ENCODE data around the gene DCHS2. TPM values are rescaled to one million over a fixed set of nuclear protein-coding genes. Genes with fewer than 3 reads are reported as not detected.

The DCHS2 gene
- total and polyA plus RNA-seq, 8 donors, result 0.12 to 3.5 (median 1.5) TPM

DNA sequence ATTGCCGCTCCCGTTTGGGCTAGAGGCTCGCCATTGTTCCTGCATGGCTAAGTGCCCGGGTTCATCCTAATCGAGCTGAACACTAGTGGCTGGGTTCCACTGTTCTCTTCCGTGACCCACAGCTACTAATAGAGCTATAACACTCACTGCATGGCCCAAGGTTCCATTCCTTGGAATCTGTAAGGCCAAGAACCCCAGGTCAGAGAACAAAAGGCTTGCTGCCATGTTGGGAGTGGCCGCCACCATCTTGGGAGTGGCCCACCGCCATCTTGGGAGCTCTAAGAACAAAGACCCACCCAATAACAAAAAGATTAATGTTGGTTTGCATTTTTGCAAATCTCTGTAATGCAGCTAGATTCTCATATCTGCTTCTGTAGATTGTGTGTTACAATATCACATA lies 299.0 kb downstream of the DCHS2 start:
- ATAC-seq (no peak), DNase-seq (no peak)
- Histone ChIP-seq H3K4me3 (no peak overlapping the region), H3K27ac (no peak overlapping the region), H3K9me3 (peaks cover 0 to 2% of the 10 kb centered on the region in 2 donors), H3K36me3 (no peaks in the 10 kb centered on the region), H3K27me3 (no peaks in the 10 kb centered on the region), H3K4me1 (no peaks in the 10 kb centered on the region)
- TF ChIP-seq, protein P1, sequence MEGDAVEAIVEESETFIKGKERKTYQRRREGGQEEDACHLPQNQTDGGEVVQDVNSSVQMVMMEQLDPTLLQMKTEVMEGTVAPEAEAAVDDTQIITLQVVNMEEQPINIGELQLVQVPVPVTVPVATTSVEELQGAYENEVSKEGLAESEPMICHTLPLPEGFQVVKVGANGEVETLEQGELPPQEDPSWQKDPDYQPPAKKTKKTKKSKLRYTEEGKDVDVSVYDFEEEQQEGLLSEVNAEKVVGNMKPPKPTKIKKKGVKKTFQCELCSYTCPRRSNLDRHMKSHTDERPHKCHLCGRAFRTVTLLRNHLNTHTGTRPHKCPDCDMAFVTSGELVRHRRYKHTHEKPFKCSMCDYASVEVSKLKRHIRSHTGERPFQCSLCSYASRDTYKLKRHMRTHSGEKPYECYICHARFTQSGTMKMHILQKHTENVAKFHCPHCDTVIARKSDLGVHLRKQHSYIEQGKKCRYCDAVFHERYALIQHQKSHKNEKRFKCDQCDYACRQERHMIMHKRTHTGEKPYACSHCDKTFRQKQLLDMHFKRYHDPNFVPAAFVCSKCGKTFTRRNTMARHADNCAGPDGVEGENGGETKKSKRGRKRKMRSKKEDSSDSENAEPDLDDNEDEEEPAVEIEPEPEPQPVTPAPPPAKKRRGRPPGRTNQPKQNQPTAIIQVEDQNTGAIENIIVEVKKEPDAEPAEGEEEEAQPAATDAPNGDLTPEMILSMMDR (IDR thresholded peaks at IDR 0.05), result no peak
- intact Hi-C loops (cut with DNase I), result no loop called here

DNA sequence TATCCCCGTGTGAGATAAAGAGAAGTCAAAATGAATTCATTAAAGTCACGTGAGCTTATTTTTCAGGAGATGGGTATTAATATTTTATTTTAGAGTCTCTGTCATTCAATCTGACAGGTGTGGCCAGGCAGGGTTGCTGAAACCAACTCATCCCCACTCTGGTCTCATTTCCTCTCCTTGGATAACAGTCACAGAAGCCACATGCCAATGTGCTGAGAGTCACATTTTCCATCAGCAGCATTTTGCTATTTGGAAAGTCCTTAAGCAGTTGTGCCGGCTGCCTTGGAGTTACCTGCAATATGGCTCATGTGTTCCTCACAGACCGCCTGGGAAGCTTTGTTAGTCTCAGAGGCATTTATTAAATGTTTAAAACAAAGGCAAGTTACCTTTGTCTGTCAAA lies 302.3 kb downstream of the DCHS2 start:
- Histone ChIP-seq H3K27me3 (no peaks in the 10 kb centered on the region), H3K9me3 (no peaks in the 10 kb centered on the region), H3K27ac (no peak overlapping the region), H3K4me1 (no peaks in the 10 kb centered on the region), H3K36me3 (no peaks in the 10 kb centered on the region), H3K4me3 (no peak overlapping the region)
- ATAC-seq (no peak), DNase-seq (no peak)
- intact Hi-C loops (cut with DNase I), result no loop called here
- TF ChIP-seq, protein P1 (IDR thresholded peaks at IDR 0.05), result no peak

DNA sequence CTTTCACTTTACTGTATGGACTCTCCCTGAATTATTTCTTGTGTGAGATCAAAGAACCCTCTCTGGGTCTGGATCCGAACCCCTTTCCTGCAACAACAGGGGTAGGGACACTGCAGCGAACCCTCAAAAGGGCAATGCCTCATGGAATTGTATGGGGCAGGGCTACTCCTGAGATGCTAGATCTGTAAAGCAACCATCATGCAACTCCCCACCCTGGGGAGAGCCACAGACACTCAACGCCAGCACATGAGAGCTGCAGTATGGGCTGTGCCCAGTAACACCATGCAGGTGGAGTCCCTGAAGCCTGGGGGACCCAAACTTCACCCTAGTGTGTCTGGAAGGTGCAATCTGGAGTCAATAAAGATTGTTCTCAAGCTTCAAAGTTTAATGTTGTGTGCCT lies 304.7 kb downstream of the DCHS2 start:
- TF ChIP-seq, protein P1 (IDR thresholded peaks at IDR 0.05), result no peak
- ATAC-seq, result no peak

DNA sequence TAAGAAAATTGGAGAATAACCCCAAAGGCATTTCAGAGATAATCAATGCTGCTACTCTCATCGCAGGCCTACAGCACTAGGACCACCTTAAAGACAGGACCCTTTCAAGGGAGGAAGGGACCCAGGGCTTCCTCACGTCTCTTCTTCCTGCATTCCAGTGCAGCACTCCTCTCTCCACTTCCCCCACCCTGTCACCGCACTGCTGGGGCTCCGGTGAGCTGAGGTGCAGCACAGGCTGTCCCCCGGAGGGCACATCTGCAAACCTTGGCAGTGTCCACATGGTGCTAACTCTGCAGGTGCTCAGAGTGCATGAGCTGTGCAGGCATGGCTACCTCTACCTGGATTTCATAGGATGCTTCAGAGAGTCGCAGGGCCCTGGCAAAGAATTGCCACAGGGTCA lies 305.6 kb downstream of the DCHS2 start:
- no peak for ATAC-seq
- H3K27ac ChIP-seq, result no peak overlapping the region
- DNase-seq, result peak in 1 of 4 donors; percentile 50
- intact Hi-C loops (cut with DNase I), result no loop called here
- no peaks in the 10 kb centered on the region for H3K27me3 ChIP-seq
- H3K9me3 ChIP-seq, result no peaks in the 10 kb centered on the region
- TF ChIP-seq, protein P1 (IDR thresholded peaks at IDR 0.05), result no peak
- no peaks in the 10 kb centered on the region for H3K36me3 ChIP-seq
- no peak overlapping the region for H3K4me3 ChIP-seq
- no peaks in the 10 kb centered on the region for H3K4me1 ChIP-seq

More for the DNA sequence above, 304.7 kb downstream of the DCHS2 start:
- intact Hi-C loops (cut with DNase I), result no loop called here
- Histone ChIP-seq H3K27ac (no peak overlapping the region), H3K4me3 (no peak overlapping the region), H3K36me3 (no peaks in the 10 kb centered on the region), H3K27me3 (no peaks in the 10 kb centered on the region), H3K4me1 (no peaks in the 10 kb centered on the region), H3K9me3 (no peaks in the 10 kb centered on the region)
- no peak for DNase-seq

DNA sequence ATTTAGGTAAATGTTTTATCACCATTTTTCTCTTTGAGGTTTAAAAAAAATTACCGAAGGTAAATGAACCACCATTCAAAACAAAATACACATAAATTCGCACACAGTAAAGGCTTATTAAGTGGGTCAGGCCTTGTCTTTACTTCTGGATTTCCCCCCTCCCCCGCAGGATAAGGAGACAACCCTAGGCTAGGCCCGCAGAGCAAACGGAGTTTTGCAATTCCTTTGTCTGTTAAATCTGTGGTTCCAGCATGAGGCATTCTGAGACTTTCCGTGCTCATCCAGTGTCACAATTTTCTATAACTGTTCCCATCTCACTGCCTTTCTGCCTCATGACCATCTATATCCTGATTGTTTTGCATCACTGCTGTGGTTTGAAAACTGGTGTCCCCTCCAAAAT lies 307.4 kb downstream of the DCHS2 start:
- TF ChIP-seq, protein P1 (IDR thresholded peaks at IDR 0.05), result no peak

More for the DNA sequence above, 307.4 kb downstream of the DCHS2 start:
- no peaks in the 10 kb centered on the region for H3K4me1 ChIP-seq
- H3K27me3 ChIP-seq, result no peaks in the 10 kb centered on the region
- no peaks in the 10 kb centered on the region for H3K36me3 ChIP-seq
- ATAC-seq, result no peak
- intact Hi-C loops (cut with DNase I), result no loop called here
- no peaks in the 10 kb centered on the region for H3K9me3 ChIP-seq
- DNase-seq, result no peak
- H3K27ac ChIP-seq, result no peak overlapping the region
- H3K4me3 ChIP-seq, result no peak overlapping the region

Measured in left lung (tissue), 10 donors.